ENCODE data around the gene NHEJ1.

Gene NHEJ1

GRCh38 chr2:219057709-219058540 is 102.7 kb downstream of the NHEJ1 start:
- peak; percentile 44 for DNase-seq (ENCODE audit: low spot score)

DNA sequence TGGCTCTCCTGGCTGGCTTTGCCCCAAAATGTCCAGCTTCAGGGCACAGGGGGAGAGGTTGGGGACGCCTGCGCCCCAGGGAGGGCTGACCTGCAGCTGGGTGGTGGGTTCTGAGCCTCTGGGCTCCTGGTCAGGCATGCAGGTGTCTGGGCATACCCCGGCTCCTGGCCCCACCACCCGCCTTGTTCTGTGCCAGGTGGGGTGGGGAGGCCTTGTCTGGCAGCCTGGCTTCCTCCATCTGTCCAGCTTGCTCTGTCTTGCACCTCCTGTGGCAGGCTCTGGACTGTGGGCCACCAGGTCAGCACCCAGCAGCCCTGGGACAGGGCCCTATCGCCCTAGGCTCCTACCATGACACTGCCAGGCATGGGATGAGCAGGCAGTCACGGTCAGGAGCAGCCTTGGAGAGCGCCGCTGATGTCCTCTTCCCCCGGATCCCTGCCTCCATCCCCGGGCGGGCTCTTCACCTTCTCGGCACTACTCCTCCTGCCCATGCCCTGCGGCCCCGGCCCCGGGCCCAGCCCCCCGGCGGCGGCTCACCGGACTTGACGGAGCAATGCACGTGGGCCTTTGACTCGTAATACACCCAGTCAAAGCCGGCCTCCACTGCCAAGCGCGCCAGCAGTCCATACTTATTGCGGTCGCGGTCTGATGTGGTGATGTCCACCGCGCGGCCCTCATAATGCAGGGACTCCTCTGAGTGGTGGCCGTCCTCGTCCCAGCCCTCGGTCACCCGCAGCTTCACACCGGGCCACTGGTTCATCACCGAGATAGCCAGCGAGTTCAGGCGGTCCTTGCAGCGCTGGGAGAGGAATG is 103.5 kb downstream of the NHEJ1 start:
- DNase-seq (ENCODE audit: low spot score) = no peak

DNA sequence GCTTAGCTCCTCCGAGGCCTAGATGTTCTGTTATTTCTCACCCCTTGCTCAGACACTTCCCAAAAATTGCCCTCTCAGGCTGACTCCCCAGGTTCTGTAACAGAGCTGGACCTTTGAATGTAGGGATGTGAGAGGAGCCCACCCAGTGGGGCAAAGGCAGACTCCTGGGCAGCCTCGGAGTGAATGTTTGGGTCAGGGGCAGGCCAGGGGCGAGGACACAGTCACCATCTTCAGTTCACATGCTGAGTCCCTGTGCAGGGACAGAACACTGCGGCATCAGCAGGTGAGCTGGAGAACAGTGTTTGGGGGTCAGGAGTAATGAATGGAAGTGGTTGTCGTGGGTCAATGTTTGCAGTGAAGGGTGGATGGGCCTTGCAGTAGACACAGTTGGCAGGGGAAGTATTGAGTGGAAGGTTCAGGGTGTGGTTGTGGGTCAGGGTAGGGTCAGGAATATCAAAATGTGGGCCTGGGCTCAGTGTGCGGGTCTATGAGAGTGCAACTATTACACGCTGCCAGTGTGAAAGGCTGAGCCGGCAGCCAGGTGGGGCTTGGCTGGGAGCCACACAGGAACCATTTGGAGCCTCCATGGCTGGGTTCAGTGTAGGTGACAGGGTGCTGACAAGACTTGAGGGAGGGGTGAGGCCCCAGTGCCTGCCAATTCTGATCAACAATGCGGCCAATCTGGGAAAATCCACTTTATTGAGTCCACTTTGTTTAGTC is 104.3 kb downstream of the NHEJ1 start:
- DNase-seq (ENCODE audit: low spot score) = no peak

GRCh38 chr2:219054956-219055903 is 105.4 kb downstream of the NHEJ1 start:
- no peak for DNase-seq (ENCODE audit: low spot score)

DNA sequence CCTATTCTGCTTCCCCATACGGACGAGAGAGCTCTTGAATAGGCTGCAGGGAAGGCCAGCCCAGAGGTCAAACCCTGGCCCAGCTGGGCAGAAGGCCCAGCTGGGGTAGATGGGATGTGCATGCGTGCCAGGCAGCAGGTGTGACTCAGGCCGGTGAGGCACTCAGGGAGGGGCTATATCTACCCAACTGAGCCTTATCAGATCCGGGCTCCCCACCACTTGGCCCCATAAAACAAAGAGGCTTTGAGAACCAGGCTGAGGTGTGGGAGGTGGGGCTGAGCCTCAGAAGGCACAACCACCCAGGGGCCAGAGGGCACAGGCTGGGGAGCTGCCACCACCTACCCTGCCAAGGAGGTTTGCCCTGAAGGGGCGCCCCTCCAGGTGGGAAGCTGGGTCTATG is 111.3 kb downstream of the NHEJ1 start:
- no peak for DNase-seq (ENCODE audit: low spot score)

DNA sequence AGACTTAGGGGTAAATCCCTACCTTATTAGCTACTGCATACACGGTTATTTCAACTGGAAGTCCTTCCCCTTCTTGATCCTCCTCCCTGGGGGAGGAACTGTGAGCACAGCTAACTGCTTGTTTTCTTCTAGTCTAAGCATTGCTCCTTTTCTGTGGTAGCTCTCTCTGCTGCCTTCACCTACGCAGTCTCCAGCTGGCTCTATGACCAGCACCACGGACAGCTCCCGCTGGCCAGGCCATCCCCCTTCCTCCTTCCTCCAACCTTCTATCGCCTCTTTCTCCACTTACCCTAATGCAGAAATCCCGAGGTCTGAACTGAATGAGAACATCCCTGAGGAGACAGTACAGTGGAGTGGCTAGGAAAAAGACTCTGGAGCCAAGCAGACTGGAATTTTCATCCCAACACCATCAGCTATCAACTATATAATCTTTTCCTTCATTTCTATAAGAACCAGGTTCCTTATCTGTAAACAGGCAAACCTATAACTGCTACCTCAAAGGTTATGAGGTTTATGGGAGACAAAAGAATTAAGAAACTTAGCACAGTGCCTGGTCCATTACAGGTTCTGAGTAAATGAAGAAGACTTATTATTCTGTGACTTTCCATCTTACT is 114.6 kb downstream of the NHEJ1 start:
- DNase-seq (ENCODE audit: low spot score) = peak; percentile 34

DNA sequence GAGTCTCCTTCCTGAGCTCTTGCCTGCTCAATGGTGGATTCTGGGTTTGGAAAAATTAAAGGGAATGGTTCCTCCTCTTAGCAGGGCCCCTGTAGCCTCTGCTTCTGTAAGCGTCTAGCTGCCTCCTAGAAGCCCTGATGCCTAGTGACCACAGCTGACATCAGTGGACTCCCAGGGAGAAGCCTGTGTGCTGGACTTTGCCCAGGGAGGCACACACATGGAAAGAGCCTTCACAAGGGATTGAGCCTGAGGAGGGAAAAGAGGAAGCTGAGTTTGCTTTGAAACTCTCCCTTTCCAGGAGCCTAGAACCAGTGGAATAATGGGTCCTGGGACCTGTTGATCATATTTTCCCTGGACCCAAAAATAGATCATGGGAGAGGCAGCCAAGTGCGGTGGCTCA is 117.9 kb downstream of the NHEJ1 start:
- DNase-seq (ENCODE audit: low spot score) = no peak

DNA sequence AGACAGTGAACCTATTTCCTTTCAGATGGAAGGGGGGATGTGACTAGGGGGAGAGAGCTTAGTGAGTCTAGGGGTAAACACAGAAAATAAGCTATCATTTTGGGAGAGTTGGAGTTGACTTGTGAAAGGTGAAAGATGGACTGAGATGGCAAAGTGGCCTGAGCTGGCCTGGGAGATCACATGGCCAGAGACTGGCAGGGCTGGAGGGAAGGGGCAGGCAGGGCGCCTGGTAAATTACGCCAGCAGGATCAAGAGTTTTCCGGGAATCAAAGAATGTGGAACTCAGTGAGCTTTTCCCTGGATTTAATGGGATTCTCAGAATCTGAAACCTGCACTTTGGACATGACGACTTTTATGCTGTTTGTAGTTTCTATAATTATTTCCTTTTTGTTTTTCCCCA is 118.5 kb downstream of the NHEJ1 start:
- DNase-seq (ENCODE audit: low spot score) = no peak

DNA sequence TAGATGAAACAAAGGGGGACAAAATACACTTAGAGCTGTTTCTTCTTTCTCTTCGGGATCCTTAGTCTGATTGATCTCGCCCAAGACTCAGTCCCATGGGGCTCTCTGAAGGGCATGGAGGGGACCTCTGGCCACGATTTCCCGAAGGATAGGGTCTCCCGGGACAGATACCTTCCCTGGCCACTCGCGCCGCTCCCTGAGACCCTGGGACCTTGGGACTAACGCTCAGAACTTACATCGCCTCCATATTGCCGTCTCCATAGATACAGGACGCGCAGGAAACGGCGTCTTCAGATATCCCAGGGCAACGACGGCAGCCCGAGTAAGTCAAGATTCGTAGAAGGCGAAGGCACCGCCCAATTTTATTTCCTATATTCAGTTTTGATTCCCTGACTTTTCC is 119.4 kb downstream of the NHEJ1 start, which contains the start of gene CFAP65:
Gene CFAP65 (minus strand): TSS at position 265 of the 400 bp plus-strand sequence. CDS start 2,468 bp downstream, outside the sequence.
- peak; percentile 25 for DNase-seq (ENCODE audit: low spot score)

DNA sequence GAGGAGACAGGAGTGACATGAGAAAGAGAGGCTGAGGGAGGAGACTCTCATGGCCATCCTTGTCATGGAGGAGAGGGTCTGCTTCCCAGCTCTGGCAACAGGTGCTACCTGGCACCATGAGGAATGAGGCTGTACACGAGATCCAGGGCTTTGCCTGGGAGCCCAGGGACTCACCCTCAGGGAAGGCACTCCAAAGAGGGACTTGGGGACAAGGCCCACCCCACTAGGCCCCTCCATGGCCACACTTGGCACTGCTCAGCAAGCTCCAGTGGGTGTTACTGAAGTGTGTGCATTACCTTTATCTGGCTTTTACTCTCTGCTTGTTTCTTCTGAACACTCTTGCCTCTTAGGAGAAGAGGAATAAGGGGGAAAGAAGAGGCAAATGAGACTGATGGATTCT is 122.0 kb downstream of the NHEJ1 start:
- DNase-seq (ENCODE audit: low spot score) = no peak

- DNase-seq (ENCODE audit: low spot score) = no peak
Observed at GRCh38 chr2:219037783-219038499, 122.7 kb downstream of the NHEJ1 start.

DNA sequence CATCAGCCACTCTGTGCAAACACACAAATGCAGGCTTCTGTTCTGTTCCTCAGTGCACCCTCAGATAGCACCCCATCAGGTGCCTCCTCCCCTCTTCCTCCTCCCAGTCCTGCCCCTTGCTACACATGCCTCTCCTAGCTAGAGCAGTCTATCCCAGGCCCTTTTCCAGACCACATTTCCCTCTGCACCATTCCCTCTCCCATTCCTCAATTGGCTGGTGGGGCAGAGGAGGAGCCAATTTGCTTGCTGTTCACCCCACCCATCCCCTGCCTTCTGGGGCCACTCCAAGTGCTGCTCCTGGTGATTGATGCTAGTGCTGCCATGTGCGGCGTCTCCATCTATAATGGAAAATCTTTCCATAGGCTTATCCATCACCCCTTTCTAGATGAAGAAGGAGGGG is 124.7 kb downstream of the NHEJ1 start:
- DNase-seq (ENCODE audit: low spot score) = no peak

GRCh38 chr2:219034823-219035222 is 125.8 kb downstream of the NHEJ1 start:
- DNase-seq (ENCODE audit: low spot score) = no peak

- DNase-seq (ENCODE audit: low spot score) = no peak
Observed at GRCh38 chr2:219032051-219032745, 128.4 kb downstream of the NHEJ1 start.

DNA sequence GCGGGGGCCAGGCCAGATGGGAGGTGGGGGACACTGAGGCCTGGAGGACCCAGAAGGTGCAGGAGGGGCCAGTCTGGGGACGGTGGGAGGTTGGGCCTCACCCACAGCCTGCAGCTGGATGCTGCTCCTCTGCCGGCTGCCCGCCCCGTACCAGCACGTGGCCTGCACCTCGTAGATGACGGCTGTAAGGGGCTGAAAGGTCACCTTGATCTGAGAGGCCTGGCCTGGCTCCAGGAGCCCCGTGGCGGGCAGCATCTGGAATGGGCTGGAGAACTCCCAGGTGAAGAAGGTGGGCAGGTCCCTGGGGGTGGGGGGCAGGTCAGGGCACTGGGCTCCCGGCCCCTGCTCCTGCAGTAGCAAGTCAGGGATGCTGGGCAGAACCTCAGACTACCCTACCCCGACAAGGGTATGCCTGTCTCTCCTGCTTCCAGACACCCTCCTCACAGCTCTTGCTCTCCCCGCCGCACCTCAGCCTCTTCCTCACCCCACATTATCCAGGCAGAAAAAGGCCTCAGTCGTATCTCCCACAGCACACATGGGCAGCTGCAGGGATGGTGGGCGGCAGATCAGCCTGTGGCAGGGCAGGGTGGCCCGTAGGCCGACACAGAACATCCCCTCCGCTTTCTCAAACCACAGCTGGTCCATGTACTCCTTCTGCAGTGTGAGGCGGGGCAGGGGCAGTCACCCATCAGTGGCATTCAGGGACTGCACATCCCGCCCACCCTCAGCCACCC is 129.4 kb downstream of the NHEJ1 start:
- DNase-seq (ENCODE audit: low spot score) = no peak

GRCh38 chr2:219030177-219030940 is 130.3 kb downstream of the NHEJ1 start:
- no peak for DNase-seq (ENCODE audit: low spot score)

- peak; percentile 53 for DNase-seq (ENCODE audit: low spot score)
Observed at GRCh38 chr2:219029829-219030165, 130.8 kb downstream of the NHEJ1 start.

All from kidney capillary endothelial cell (primary cell).